ENCODE measurements around the gene SPRED2. TPM values are rescaled to one million over a fixed set of nuclear protein-coding genes. Genes with fewer than 3 reads are reported as not detected.

Gene SPRED2
- total and polyA plus RNA-seq, 2 donors from 2014 or later, result 8.9 to 42.3 TPM

DNA sequence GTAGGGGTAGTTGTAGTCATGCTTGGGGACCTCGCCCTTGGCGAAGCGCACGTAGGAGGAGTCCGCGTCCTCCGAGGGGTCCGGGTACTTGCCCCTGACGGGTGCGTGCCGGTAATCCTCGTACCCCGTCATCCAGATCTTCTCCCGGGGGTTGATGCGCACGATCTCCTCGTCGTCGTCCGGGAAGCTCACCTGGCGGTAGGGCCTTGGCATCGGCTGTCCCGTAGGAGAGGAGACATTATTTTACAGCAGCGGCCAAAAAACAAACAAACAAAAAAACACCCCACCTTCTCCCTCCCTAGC is 118.5 kb downstream of the SPRED2 start:
- DNase-seq (no peak), FAIRE-seq (no peak)
- TF ChIP-seq, protein P1, sequence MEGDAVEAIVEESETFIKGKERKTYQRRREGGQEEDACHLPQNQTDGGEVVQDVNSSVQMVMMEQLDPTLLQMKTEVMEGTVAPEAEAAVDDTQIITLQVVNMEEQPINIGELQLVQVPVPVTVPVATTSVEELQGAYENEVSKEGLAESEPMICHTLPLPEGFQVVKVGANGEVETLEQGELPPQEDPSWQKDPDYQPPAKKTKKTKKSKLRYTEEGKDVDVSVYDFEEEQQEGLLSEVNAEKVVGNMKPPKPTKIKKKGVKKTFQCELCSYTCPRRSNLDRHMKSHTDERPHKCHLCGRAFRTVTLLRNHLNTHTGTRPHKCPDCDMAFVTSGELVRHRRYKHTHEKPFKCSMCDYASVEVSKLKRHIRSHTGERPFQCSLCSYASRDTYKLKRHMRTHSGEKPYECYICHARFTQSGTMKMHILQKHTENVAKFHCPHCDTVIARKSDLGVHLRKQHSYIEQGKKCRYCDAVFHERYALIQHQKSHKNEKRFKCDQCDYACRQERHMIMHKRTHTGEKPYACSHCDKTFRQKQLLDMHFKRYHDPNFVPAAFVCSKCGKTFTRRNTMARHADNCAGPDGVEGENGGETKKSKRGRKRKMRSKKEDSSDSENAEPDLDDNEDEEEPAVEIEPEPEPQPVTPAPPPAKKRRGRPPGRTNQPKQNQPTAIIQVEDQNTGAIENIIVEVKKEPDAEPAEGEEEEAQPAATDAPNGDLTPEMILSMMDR (IDR thresholded peaks at IDR 0.05; ENCODE audit: borderline replicate concordance, extremely low read depth, insufficient read depth), result no peak
- intact Hi-C loops (cut with DNase I), result no loop called here
- no peak overlapping the region for H3K9ac ChIP-seq (ENCODE audit: low read length in 3 of 3)
- H3K4me3 ChIP-seq (ENCODE audit: low read length in 3 of 3), result no peak overlapping the region
- H3K4me1 ChIP-seq (ENCODE audit: control insufficient read depth in 2 of 3, insufficient read depth in 2 of 3, low read depth in 1 of 3, low read length in 3 of 3), result peaks cover 0 to 7% (median 0%) of the 10 kb centered on the region in 3 donors
- H3K36me3 ChIP-seq (ENCODE audit: control insufficient read depth in 2 of 3, insufficient read depth in 3 of 3, low read length in 3 of 3), result peaks cover 2 to 35% (median 26%) of the 10 kb centered on the region in 3 donors
- H3K27ac ChIP-seq (ENCODE audit: low read depth in 2 of 2, low read length in 2 of 2), result no peak overlapping the region
- no peaks in the 10 kb centered on the region for H3K27me3 ChIP-seq (ENCODE audit: control insufficient read depth, insufficient read depth, low read length)
- H3K9me3 ChIP-seq (ENCODE audit: control insufficient read depth in 2 of 3, insufficient read depth in 1 of 3, low read length in 3 of 3), result no peaks in the 10 kb centered on the region

- no peak overlapping the region for H3K9ac ChIP-seq (ENCODE audit: low read length in 3 of 3)
- H3K4me1 ChIP-seq (ENCODE audit: control insufficient read depth in 2 of 3, insufficient read depth in 2 of 3, low read depth in 1 of 3, low read length in 3 of 3), result peaks cover 0 to 7% (median 0%) of the 10 kb centered on the region in 3 donors
- H3K4me3 ChIP-seq (ENCODE audit: low read length in 3 of 3), result no peak overlapping the region
- no peaks in the 10 kb centered on the region for H3K27me3 ChIP-seq (ENCODE audit: control insufficient read depth, insufficient read depth, low read length)
- intact Hi-C loops (cut with DNase I), result no loop called here
- TF ChIP-seq, protein P1 (IDR thresholded peaks at IDR 0.05; ENCODE audit: borderline replicate concordance, extremely low read depth, insufficient read depth), result no peak
- no peaks in the 10 kb centered on the region for H3K9me3 ChIP-seq (ENCODE audit: control insufficient read depth in 2 of 3, insufficient read depth in 1 of 3, low read length in 3 of 3)
- DNase-seq (no peak), FAIRE-seq (no peak)
- H3K36me3 ChIP-seq (ENCODE audit: control insufficient read depth in 2 of 3, insufficient read depth in 3 of 3, low read length in 3 of 3), result peaks cover 2 to 35% (median 26%) of the 10 kb centered on the region in 3 donors
- H3K27ac ChIP-seq (ENCODE audit: low read depth in 2 of 2, low read length in 2 of 2), result no peak overlapping the region
Measured at GRCh38 chr2:65313126-65313953, 119.1 kb downstream of the SPRED2 start.

- DNase-seq (no peak), FAIRE-seq (no peak)
- Histone ChIP-seq H3K27me3 (ENCODE audit: control insufficient read depth, insufficient read depth, low read length) (no peaks in the 10 kb centered on the region), H3K4me3 (ENCODE audit: low read length in 3 of 3) (no peak overlapping the region), H3K9ac (ENCODE audit: low read length in 3 of 3) (no peak overlapping the region), H3K4me1 (ENCODE audit: control insufficient read depth in 2 of 3, insufficient read depth in 2 of 3, low read depth in 1 of 3, low read length in 3 of 3) (peaks cover 0 to 7% (median 0%) of the 10 kb centered on the region in 3 donors), H3K36me3 (ENCODE audit: control insufficient read depth in 2 of 3, insufficient read depth in 3 of 3, low read length in 3 of 3) (peaks cover 2 to 32% (median 26%) of the 10 kb centered on the region in 3 donors), H3K27ac (ENCODE audit: low read depth in 2 of 2, low read length in 2 of 2) (no peak overlapping the region), H3K9me3 (ENCODE audit: control insufficient read depth in 2 of 3, insufficient read depth in 1 of 3, low read length in 3 of 3) (no peaks in the 10 kb centered on the region)
- TF ChIP-seq, protein P1 (IDR thresholded peaks at IDR 0.05; ENCODE audit: borderline replicate concordance, extremely low read depth, insufficient read depth), result no peak
- intact Hi-C loops (cut with DNase I), result no loop called here
Measured at GRCh38 chr2:65311596-65311995, 120.8 kb downstream of the SPRED2 start.
